ENCODE data around the gene GAB1. TPM values are rescaled to one million over a fixed set of nuclear protein-coding genes. Genes with fewer than 3 reads are reported as not detected.

Gene GAB1
- total RNA-seq, 2 experiments from 2014 or later = 0.24 to 0.74 TPM

GRCh38 chr4:143383005-143383574, 46.4 kb downstream of the GAB1 start:
- no peak for DNase-seq
- no peaks in the 10 kb centered on the region for H3K36me3 Mint-ChIP-seq
- no peak overlapping the region for H3K27ac Mint-ChIP-seq
- H3K4me1 Mint-ChIP-seq = no peaks in the 10 kb centered on the region
- no peaks in the 10 kb centered on the region for H3K9me3 Mint-ChIP-seq
- no peaks in the 10 kb centered on the region for H3K27me3 Mint-ChIP-seq
- H3K4me3 Mint-ChIP-seq = no peak overlapping the region

GRCh38 chr4:143384381-143384994, 47.8 kb downstream of the GAB1 start:
- Mint-ChIP-seq H3K27me3 (no peaks in the 10 kb centered on the region), H3K9me3 (no peaks in the 10 kb centered on the region), H3K4me3 (no peak overlapping the region), H3K27ac (no peak overlapping the region), H3K4me1 (no peaks in the 10 kb centered on the region), H3K36me3 (no peaks in the 10 kb centered on the region)
- DNase-seq = no peak

GRCh38 chr4:143386812-143387211, 50.1 kb downstream of the GAB1 start:
- no peak for DNase-seq
- Mint-ChIP-seq H3K36me3 (no peaks in the 10 kb centered on the region), H3K9me3 (no peaks in the 10 kb centered on the region), H3K27me3 (no peaks in the 10 kb centered on the region), H3K4me1 (no peaks in the 10 kb centered on the region), H3K4me3 (no peak overlapping the region), H3K27ac (no peak overlapping the region)

DNA sequence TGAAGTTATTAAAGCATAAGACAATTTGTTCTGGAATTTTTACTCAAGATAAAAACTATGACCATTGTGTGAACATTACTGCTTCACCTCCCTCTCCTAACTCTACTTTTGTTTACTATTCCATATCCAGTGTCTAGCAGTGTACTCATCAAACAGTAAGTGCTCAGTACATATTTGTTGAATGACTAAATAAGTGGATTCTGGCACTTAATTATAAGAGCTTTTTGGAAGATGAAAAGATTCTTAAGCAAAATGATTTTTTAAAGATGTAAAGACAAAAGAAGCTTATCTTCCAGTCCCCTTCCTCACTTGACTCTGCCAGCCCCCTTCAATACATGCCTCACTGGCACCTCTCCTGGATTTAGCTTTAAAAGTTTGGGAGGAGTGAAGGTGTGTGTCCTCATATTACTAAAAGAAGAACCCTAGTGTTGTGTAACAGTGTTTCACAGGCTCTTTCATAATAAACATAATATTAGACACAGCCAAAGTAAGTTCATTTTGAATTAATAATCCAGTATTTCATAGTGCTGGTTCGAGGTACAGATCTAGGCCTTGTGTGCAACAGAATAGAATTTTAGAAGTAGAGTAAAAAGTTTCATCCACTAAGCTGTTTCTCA, 53.0 kb downstream of the GAB1 start:
- Mint-ChIP-seq H3K9me3 (no peaks in the 10 kb centered on the region), H3K4me1 (no peaks in the 10 kb centered on the region), H3K27ac (no peak overlapping the region), H3K27me3 (peaks cover 2% of the 10 kb centered on the region), H3K4me3 (no peak overlapping the region), H3K36me3 (no peaks in the 10 kb centered on the region)
- DNase-seq = no peak

DNA sequence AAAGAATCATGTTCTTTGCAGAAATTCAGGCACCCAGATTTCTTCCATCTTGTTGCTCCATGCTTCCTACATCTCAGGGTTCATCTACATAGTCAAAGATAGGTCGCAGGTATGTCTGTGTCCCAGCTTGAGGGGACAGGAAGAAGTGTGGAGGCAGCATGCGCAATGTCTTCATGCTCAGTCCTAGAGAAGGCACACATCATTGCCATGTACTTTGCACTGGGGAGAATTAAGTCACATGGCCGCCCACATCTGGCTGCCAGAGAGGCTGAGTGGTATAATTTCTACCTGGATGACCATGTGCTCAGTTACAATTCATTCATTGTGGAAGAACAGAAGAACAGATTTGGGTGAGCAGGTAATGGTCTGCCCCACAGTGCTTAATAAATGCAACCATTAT, 54.1 kb downstream of the GAB1 start:
- Mint-ChIP-seq H3K4me1 (no peaks in the 10 kb centered on the region), H3K36me3 (no peaks in the 10 kb centered on the region), H3K9me3 (no peaks in the 10 kb centered on the region), H3K27ac (no peak overlapping the region), H3K27me3 (peaks cover 4% of the 10 kb centered on the region), H3K4me3 (no peak overlapping the region)
- DNase-seq = no peak

DNA sequence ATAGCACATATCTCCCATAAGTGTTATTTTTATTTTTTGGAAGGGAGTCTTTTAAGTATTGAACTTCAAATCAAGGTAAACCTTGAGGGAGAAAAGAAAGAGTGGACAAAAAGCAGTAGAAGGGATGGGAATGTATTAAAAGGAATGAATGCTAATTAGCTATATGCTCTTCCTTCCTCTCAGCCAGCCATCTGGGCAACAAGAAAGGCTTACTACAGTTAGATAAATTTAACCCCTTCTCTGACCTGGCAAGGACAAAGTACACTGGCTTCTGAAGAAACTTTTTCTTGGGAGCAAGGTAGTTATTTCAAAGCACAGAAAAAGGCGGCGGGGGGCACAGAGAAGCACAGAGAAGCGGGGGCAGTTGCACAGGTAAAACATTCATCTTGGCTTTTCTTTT, 54.6 kb downstream of the GAB1 start:
- Mint-ChIP-seq H3K27me3 (peaks cover 4% of the 10 kb centered on the region), H3K36me3 (no peaks in the 10 kb centered on the region), H3K27ac (no peak overlapping the region), H3K4me1 (no peaks in the 10 kb centered on the region), H3K9me3 (no peaks in the 10 kb centered on the region), H3K4me3 (no peak overlapping the region)
- no peak for DNase-seq

DNA sequence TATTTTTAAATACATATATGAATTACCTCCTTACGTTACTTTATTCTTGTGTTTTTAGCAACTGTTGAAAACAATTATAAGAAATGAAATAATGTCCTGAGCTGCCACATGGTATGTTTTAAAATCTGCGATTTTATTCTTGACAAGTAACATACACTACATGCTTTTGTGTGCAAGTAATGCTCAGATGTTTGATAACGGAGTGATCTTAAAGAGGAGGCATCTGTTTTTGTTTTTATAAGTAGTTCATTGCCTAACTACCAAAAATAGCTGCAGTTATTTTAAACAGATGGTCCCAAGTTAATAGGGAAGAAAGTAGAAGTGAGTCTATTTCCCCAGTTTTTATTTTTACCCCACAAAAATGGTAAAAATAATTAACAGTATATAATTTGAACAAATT, 55.2 kb downstream of the GAB1 start:
- H3K27ac Mint-ChIP-seq = no peak overlapping the region
- H3K4me3 Mint-ChIP-seq = no peak overlapping the region
- H3K9me3 Mint-ChIP-seq = no peaks in the 10 kb centered on the region
- H3K4me1 Mint-ChIP-seq = no peaks in the 10 kb centered on the region
- H3K27me3 Mint-ChIP-seq = peaks cover 4% of the 10 kb centered on the region
- no peaks in the 10 kb centered on the region for H3K36me3 Mint-ChIP-seq
- no peak for DNase-seq

- Mint-ChIP-seq H3K9me3 (no peaks in the 10 kb centered on the region), H3K4me3 (no peak overlapping the region), H3K27me3 (peaks cover 4% of the 10 kb centered on the region), H3K27ac (no peak overlapping the region), H3K36me3 (no peaks in the 10 kb centered on the region), H3K4me1 (no peaks in the 10 kb centered on the region)
- DNase-seq = no peak
Observed at GRCh38 chr4:143393195-143393594, 56.5 kb downstream of the GAB1 start.

GRCh38 chr4:143394739-143395453, 58.2 kb downstream of the GAB1 start:
- H3K4me3 Mint-ChIP-seq = no peak overlapping the region
- H3K4me1 Mint-ChIP-seq = no peaks in the 10 kb centered on the region
- peaks cover 4% of the 10 kb centered on the region for H3K27me3 Mint-ChIP-seq
- no peak overlapping the region for H3K27ac Mint-ChIP-seq
- no peak for DNase-seq
- H3K9me3 Mint-ChIP-seq = no peaks in the 10 kb centered on the region
- H3K36me3 Mint-ChIP-seq = no peaks in the 10 kb centered on the region

- Mint-ChIP-seq H3K4me1 (no peaks in the 10 kb centered on the region), H3K27me3 (peaks cover 4% of the 10 kb centered on the region)
- no peak for DNase-seq
Observed at GRCh38 chr4:143396695-143397094, 60.0 kb downstream of the GAB1 start.

DNA sequence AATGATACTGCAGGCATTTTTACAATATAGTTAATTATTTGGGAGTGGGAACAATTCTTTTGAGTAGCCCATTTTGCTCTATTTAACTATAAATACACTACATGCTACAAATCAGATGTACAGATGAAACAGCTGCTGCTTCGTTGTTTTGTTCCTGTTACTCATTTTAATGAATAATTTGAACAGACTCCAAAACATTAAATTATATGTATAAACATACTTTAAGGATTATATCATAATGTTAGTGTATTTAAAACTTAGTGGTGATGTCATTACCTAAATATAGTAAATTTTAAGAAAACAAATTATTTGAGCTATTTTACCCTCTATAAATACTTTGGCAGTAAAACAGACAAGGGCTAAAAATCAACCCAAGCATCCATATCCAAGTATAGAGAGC, 60.7 kb downstream of the GAB1 start:
- Mint-ChIP-seq H3K27ac (no peak overlapping the region), H3K4me1 (no peaks in the 10 kb centered on the region), H3K9me3 (no peaks in the 10 kb centered on the region), H3K27me3 (peaks cover 4% of the 10 kb centered on the region), H3K36me3 (no peaks in the 10 kb centered on the region), H3K4me3 (no peak overlapping the region)
- DNase-seq = no peak

More at GRCh38 chr4:143396695-143397094, 60.0 kb downstream of the GAB1 start:
- no peaks in the 10 kb centered on the region for H3K9me3 Mint-ChIP-seq
- no peaks in the 10 kb centered on the region for H3K36me3 Mint-ChIP-seq
- H3K4me3 Mint-ChIP-seq = no peak overlapping the region
- H3K27ac Mint-ChIP-seq = no peak overlapping the region

DNA sequence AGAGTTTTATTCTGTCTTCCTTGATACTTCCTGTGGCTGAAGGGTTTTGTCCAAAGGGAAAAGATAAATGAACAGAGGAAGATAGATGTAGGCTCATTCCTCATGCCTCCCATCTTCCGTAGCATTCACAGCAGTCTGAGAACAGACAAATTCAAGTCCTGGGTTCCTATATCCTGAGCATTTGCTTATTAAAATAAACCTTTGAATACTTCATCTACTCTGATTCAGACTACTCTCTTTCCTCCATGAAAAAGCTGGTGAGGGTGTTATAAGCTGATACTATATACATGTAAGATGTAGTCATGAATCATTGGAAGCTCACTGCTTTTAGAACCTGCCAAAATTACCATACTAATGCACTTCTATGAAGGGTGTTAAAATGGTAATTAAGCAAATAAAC, 61.2 kb downstream of the GAB1 start:
- H3K27me3 Mint-ChIP-seq = peaks cover 4% of the 10 kb centered on the region
- H3K36me3 Mint-ChIP-seq = no peaks in the 10 kb centered on the region
- H3K9me3 Mint-ChIP-seq = no peaks in the 10 kb centered on the region
- H3K27ac Mint-ChIP-seq = no peak overlapping the region
- H3K4me3 Mint-ChIP-seq = no peak overlapping the region
- H3K4me1 Mint-ChIP-seq = peaks cover under 1% of the 10 kb centered on the region
- no peak for DNase-seq

DNA sequence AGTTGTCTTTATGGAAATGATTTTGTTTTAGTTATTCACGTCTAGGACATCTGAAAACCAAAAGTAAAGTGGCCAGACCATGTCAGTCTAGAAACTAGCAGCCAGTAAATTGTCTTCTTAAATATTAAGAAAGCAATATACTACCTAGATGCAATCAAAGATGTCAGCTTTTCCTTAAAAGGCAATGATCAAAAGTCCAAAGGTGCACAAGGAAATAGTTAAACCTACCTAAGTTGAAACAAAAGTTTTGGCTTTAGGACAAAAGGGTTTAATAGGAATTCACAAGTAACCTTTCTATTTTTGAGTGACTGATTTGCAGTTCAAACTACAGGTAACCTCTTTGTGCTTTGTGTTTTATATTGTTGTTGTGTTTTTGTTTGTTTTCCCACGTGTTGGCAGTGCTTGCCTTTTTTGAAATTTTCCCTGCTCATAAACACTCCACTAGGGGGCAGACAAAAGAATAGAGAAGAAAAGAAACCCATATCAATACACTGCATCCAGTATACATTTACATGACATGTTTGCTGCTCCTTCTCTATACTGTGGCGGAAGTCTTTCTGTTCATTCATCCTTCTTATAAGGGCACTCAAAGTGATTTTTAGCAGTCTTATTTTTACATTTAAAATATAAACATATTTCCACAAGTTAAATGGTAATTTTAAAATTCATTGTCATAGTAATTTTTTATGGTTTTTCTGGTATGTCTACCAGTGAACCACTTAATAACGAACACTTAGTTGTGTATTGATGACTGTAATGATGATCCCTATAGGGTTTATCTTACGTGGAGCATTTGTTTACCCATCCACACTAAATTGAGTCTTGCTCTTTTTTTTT, 62.7 kb downstream of the GAB1 start:
- peaks cover 8% of the 10 kb centered on the region for H3K4me1 Mint-ChIP-seq
- no peak overlapping the region for H3K27ac Mint-ChIP-seq
- no peak overlapping the region for H3K4me3 Mint-ChIP-seq
- no peak for DNase-seq
- no peaks in the 10 kb centered on the region for H3K36me3 Mint-ChIP-seq
- H3K9me3 Mint-ChIP-seq = no peaks in the 10 kb centered on the region
- peaks cover 4% of the 10 kb centered on the region for H3K27me3 Mint-ChIP-seq

DNA sequence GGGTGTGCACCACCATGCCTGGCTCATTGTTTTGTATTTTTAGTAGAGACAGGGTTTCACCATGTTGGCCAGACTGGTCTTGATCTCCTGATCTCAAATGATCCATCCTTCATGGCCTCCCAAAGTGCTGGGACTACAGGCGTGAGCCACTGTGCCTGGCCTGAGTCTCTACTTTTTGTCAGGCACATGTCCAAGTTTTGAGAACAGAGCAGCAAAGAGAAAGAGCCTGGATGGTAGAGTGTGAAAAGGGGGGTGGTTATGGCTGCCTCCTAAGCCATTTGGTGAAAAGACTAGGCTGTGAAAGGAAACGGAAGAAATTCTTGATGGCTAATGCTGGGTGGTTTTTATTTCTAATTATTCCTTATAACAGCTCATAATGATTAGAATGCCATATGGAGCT, 63.4 kb downstream of the GAB1 start:
- no peaks in the 10 kb centered on the region for H3K27me3 Mint-ChIP-seq
- H3K4me1 Mint-ChIP-seq = peaks cover 10% of the 10 kb centered on the region
- H3K9me3 Mint-ChIP-seq = no peaks in the 10 kb centered on the region
- H3K27ac Mint-ChIP-seq = no peak overlapping the region
- no peaks in the 10 kb centered on the region for H3K36me3 Mint-ChIP-seq
- no peak overlapping the region for H3K4me3 Mint-ChIP-seq
- DNase-seq = no peak
